HG03565 (cell line): ENCODE measurements around the gene TMPRSS5.
"Not testable (repeated sequence)": the region's sequence is repeated elsewhere in the genome, so short reads cannot be mapped to it uniquely, and the experiment has no call there.

Source experiments
- ATAC-seq: cut with Tn5 transposase; IDR thresholded peaks from one replicate; pipeline ENCODE4 v1.9.1; 2021; ENCODE audit warnings: mild to moderate bottlenecking, moderate library complexity; ENCODE audit not compliant: unreplicated experiment

The TMPRSS5 gene

DNA sequence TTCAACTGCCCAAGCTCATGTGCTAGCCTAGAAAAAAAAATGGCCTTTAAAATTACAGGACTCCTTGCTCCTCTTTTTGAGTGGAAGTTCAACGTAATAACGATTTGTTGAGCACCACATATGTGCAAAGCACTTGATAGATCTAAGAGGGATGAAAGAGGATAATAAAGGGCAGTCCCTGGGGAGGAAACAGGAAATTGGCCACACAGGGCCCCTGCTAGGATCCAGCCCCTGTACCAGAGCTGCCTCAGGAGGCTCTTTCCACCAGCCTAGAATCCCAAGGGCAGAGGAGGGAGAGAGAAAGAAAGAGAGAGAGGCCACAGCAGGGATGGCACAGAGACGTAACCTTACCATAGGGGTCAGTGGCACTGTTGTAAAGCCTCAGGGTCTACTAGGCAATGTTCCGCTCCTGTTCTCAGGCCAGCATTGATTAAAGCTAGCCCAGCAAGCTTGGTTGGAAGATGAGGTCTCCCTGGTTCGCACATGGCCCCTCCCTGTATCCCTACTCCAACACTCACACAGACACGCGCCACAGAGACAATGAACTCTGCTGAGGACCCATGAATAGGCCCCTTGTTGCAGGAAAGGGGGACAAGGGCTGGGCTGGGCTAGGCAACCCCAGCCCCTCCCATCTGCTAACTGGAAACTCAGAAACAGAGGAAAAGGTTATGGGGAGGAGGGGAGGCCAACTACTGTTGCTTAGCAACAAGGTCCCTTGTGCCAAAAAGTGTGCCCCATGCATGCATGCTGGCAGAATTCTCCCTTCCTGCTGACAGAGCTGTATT lies at the start of gene TMPRSS5:
TSS of gene TMPRSS5 (minus strand) at position 438 of the 785 bp plus-strand sequence. CDS start at position 354, 84 bp downstream.
- ATAC-seq = no peak

- ATAC-seq = no peak
These were observed 46.8 kb upstream of the TMPRSS5 start for GRCh38 chr11:113752932-113753331.

- ATAC-seq = no peak
These were observed 30.2 kb upstream of the TMPRSS5 start for GRCh38 chr11:113736323-113736722.

GRCh38 chr11:113732092-113732491 lies 26.0 kb upstream of the TMPRSS5 start:
- ATAC-seq = no peak

DNA sequence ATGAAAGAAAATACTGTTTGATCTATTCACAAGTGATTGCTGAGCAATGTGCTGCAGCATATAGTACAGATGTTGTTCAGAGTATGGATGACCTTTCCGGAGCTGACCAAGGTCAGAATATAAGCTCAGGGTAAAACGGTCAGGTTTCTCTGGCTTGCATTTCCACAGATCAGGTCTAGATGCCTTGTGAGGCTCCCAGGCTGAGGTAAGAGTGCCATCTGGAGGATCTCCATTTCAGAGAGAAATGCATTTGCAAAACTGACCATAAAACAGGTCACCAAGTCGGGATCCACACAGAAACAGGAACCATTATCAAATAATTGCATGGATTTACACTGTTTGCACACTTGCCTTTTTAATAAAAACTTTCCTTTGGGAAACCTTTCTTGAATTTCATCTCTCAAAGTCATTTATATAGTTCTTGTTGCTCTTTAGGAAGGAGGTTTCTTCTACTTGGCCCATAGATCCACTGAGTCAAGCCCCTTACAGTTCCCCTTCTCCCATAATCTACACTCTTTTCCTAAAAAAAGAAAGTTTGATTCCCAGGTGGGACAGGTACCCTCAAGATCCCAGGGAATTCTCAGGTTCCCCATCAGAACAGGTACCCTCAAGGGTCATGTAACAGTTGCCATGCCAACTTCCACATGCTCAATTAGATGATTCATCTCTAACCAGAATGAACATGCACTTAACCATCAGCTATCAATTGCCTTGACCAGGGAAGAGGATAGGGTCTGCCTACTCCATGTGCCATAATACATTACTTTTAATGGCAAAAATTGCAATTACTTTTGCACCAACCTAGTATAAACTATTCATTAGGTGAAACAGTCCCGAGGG lies 25.0 kb upstream of the TMPRSS5 start:
- ATAC-seq = no peak

DNA sequence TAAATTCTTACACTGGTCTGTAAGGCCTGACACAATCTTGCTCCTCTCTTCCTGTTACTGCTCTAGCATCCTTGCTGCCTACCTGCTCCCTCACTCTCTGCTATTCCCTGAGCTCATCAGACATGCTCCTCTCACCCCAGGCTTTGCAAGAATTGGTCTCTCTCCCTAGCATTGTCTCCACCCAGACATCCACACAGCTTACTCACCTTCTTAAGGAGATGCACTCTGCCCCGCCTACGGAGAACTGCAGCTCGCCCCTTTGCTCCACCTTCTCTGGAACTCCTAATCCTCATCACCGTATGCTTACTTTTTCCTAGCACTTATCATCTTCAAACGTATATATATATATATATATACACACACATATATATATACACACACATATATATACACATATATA lies 23.3 kb upstream of the TMPRSS5 start:
- no peak for ATAC-seq

DNA sequence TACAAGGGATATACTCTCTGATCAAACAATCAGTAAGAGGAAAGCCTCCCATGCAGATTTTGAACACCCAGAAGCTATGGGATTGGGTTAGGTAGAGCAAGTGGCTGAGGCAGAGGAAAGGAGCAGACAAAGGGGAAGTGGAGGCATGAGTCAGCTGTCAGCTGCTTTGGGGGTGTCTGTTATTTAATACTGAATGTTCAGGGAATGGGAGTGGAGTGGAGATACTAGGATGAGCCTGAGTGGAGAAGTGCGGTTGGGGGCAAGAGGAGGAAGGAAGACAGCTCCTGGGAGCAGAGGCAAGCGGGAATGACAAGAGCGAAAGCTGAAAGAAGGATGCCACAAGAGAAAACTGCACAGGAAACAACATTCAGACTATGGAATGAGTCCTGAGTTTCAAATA lies 22.7 kb upstream of the TMPRSS5 start:
- no peak for ATAC-seq

DNA sequence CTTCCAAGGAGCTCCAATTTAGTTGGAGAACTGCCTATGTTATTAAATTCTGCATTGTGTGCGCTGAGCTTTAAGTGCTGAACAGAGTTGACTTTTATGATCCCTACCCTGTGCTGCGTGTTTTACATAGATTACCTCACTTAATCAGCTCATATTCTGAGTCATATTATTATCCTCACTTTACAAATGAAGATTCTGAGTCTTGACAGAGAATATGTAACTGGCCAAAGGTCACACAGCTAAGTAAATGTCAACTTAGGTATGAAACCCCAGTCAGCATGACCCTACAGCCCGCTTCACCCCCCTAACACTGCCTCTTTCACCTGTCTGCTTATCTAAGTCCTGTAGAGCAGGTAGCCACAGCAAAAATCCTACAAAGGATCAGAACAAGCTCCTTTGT lies 19.8 kb upstream of the TMPRSS5 start:
- no peak for ATAC-seq

- no peak for ATAC-seq
These were observed 19.3 kb upstream of the TMPRSS5 start for GRCh38 chr11:113725407-113725806.

GRCh38 chr11:113724778-113725177 lies 18.7 kb upstream of the TMPRSS5 start:
- ATAC-seq = no peak

GRCh38 chr11:113723787-113724186 lies 17.7 kb upstream of the TMPRSS5 start:
- no peak for ATAC-seq

DNA sequence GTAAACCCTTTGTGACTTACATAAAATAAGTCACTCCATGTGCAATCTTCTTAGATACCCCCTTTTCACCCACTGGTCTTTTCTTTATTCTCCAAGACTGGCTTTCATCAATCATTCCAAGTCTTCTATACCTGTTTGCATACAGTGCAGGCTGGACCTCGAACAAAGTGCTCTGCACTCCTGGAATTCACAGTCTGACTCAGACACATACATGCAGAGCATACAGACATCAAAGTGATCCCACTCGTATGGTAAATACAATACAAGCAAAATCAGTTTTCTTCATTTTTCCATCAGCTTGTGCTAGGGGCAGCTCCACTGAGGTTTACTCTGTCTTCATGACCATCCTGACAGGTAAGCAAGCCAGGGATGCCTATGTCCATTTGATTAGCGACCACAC lies 16.8 kb upstream of the TMPRSS5 start:
- ATAC-seq = no peak

DNA sequence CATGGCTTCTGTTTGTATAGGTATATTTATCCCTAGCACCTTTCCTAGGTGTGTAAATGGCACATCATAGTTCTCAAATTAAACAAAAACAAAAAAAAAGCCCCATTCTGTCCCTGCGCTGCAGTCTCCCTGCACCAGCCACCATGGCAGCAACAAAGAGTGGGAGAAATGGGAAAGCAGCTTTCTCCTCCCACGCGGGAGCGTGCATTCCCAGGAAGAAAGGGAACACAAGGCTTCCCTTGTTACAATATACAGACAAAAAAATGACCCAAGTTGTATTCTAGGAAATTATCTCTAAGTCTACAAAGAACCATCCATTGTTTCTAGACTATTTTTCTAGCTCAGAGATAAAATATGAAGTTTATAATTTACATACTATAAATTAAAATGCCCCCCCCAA lies 16.1 kb upstream of the TMPRSS5 start:
- no peak for ATAC-seq

- no peak for ATAC-seq
These were observed 15.5 kb upstream of the TMPRSS5 start for GRCh38 chr11:113721462-113722066.

DNA sequence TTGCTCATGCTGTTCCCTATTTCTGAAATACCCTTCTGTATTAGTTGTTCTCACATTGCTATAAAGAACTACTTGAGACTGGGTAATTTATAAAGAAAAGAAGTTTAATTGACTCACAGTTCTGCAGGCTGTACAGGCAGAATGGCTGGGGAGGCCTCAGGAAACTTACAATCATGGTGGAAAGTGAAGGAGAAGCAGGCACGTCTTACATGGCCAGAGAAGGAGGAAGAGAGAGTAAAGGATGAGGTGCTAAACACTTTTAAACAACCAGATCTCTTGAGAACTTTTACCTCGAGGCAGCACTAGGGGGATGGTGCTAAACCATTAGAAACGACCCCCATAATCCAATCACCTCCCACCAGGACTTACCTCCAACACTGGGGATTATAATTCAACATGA lies 14.4 kb upstream of the TMPRSS5 start:
- not testable (repeated sequence) for ATAC-seq

GRCh38 chr11:113715882-113716625 lies 9.9 kb upstream of the TMPRSS5 start:
- no peak for ATAC-seq

DNA sequence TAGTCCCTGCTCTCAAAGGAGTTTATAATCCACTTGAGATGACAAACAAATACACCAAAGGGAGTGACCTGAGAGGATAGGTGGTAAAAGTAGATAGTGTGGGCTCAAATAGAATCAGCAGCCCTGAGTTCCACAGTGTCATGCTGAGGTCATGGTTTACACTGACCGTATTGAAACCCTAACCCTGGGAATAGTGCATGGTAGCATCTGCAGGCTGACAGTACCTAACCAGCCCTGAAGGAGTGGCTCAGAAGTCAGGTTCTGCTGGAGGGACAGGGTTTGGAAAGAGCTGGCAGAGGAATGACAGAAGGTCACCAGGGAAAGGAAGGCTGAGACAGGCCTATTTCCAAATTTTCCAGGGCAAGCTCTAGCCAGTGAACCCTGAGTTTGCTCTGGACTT lies 9.2 kb upstream of the TMPRSS5 start:
- no peak for ATAC-seq

GRCh38 chr11:113710989-113711388 lies 4.9 kb upstream of the TMPRSS5 start:
- ATAC-seq = no peak

DNA sequence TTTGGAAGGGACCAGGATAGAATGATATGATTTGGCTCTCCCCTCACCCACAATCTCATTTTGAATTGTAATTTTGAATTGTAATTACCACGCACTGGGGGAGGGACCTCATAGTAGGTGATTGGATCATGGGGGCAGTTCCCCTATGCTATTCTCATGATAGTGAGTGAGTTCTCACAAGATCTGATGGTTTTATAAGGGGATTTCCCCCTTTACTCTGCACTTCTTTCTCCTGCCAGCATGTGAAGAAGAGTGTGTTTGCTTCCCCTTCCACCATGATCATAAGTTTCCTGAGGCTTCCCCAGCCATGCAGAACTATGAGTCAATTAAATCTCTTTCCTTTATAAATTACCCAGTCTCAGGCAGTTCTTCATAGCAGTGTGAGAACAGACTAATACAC lies 2.6 kb downstream of the TMPRSS5 start:
- ATAC-seq = not testable (repeated sequence)

- ATAC-seq = no peak
These were observed 4.6 kb downstream of the TMPRSS5 start for GRCh38 chr11:113701491-113701890.

- ATAC-seq = no peak
These were observed 7.6 kb downstream of the TMPRSS5 start for GRCh38 chr11:113698515-113698914.
